CD4-positive, alpha-beta T cell (primary cell): ENCODE results near the gene ODC1. TPM values are rescaled to one million over a fixed set of nuclear protein-coding genes. Genes with fewer than 3 reads are reported as not detected.

Experiments
- ATAC-seq: fragments of 200-7000 bp; cut with Tn5 transposase; one replicate; pipeline ENCODE4 v1.10.0; 2022; ENCODE audit warnings: mild to moderate bottlenecking; ENCODE audit not compliant: poor library complexity
- CTCF ChIA-PET: fragments of 350-600 bp; sonication (Branson Sonifier 250); formaldehyde crosslinking; loops from one replicate; lab custom pipeline; 2021; ENCODE audit warnings: antibody characterized with exemption, inconsistent platforms; lab: Charles Lee
- POLR2A ChIA-PET: fragments of 350-600 bp; sonication (Branson Sonifier 250); formaldehyde crosslinking; loops from one replicate; lab custom pipeline; 2021; ENCODE audit warnings: antibody characterized with exemption, inconsistent platforms; lab: Charles Lee
- DNase-seq, 14 experiments: peaks; one replicate each; pipeline ENCODE4 v3.0.0-alpha.2; 2013 to 2020; ENCODE audit warnings: mixed read lengths in 2 of 14
- H3K27ac ChIP-seq, 2 donors: one replicate each; pipeline versions ENCODE4 v1.5.1 to v1.7.0; 2013; ENCODE audit warnings: low read length in 2 of 2, low read depth in 1 of 2, mild to moderate bottlenecking in 1 of 2
- H3K27me3 ChIP-seq, 2 experiments: 1 replicate in 1 of 2; 2 replicates in 1 of 2; pipeline versions ENCODE4 v1.6.1 to v1.7.0; 2013; ENCODE audit warnings: low read length in 2 of 2, control low read depth in 1 of 2, mild to moderate bottlenecking in 1 of 2, moderate library complexity in 1 of 2; ENCODE audit not compliant: insufficient read depth in 2 of 2, control insufficient read depth in 1 of 2
- H3K36me3 ChIP-seq: one replicate; pipeline ENCODE4 v1.6.1; 2013; ENCODE audit warnings: low read length, control low read depth; ENCODE audit not compliant: insufficient read depth
- H3K4me1 ChIP-seq: one replicate; pipeline ENCODE4 v1.6.1; 2013; ENCODE audit warnings: low read length, control low read depth; ENCODE audit not compliant: insufficient read depth
- H3K4me3 ChIP-seq: one replicate; pipeline ENCODE4 v1.5.1; 2013; ENCODE audit warnings: mild to moderate bottlenecking, low read length, moderate library complexity
- H3K9me3 ChIP-seq, 2 experiments: 1 replicate in 1 of 2; 2 replicates in 1 of 2; pipeline versions ENCODE4 v1.6.1 to v1.7.0; 2013; ENCODE audit warnings: low read length in 2 of 2, mild to moderate bottlenecking in 2 of 2, control low read depth in 1 of 2, moderate library complexity in 1 of 2; ENCODE audit not compliant: control insufficient read depth in 1 of 2, insufficient read depth in 1 of 2
- H3K27ac Mint-ChIP-seq: one replicate; pipeline ENCODE4 v1.8.0; 2020; ENCODE audit warnings: mixed read lengths
- H3K27me3 Mint-ChIP-seq: one replicate; pipeline ENCODE4 v1.8.0; 2021; ENCODE audit warnings: mixed read lengths
- H3K36me3 Mint-ChIP-seq: one replicate; pipeline ENCODE4 v1.8.0; 2021; ENCODE audit warnings: low read depth, mixed read lengths
- H3K4me1 Mint-ChIP-seq: one replicate; pipeline ENCODE4 v1.8.0; 2021; ENCODE audit warnings: low read depth, mixed read lengths
- H3K4me3 Mint-ChIP-seq: one replicate; pipeline ENCODE4 v1.8.0; 2020; ENCODE audit warnings: mild to moderate bottlenecking, mixed read lengths
- H3K9me3 Mint-ChIP-seq: one replicate; pipeline ENCODE4 v1.8.0; 2020; ENCODE audit warnings: mixed read lengths
- intact Hi-C, 2 experiments: fragments of 100-400 bp; cut with DNase I in 1 of 2; cut with micrococcal nuclease in 1 of 2; formaldehyde crosslinking; loops; one replicate each; pipeline versions ENCODE4 v1.15.1 to v1.9.0; 2023 to 2025; cut with DNase I, micrococcal nuclease
- total RNA-seq, 174 experiments: library from RNA in 2 of 174; stranded (reverse) in 2 of 174; gene quantifications; one replicate each; pipeline ENCODE4 v1.2.3 and lab custom pipeline; 2021 to 2026
- TF ChIP-seq, protein P1 (sequence below): fragments of 200-600 bp; IDR thresholded peaks from one replicate; pipeline ENCODE4 v1.8.0; 2022; ENCODE audit warnings: antibody characterized with exemption, mild to moderate bottlenecking

ODC1 gene
- total RNA-seq, 2 experiments from 2014 or later: 162 to 164 TPM

DNA sequence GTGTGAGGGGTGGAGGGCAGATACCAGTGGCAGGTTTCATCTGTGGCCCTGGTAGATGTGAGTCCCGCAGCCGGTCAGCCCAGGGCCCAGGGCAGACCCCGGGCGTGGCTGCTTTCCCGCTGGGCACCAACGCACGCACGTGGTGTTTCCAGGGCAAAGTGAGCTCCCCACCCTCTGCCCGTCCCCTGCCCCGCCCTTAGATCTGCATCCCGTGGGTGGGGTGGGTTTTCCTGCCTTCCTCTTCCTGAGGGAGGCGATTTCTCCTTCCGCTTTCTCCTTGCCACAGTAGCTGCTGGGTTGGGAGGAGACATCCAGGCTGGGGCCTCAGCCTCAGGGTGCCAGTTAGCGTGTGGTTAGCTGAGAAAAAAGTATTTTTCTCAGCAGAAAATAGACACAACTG is 49.6 kb downstream of the ODC1 start:
- Mint-ChIP-seq H3K36me3 (peaks cover 48% of the 10 kb centered on the region), H3K4me3 (no peak overlapping the region), H3K9me3 (no peaks in the 10 kb centered on the region), H3K27ac (peak overlapping the region; percentile 79), H3K4me1 (peaks cover 56% of the 10 kb centered on the region), H3K27me3 (no peaks in the 10 kb centered on the region)
- peak in 2 of 14 experiments; percentile 44 to 49 for DNase-seq
- Histone ChIP-seq H3K36me3 (peaks cover 25% of the 10 kb centered on the region), H3K4me3 (no peak overlapping the region), H3K4me1 (peaks cover 38% of the 10 kb centered on the region), H3K27me3 (no peaks in the 10 kb centered on the region), H3K9me3 (peaks cover 0 to 8% of the 10 kb centered on the region in 2 experiments), H3K27ac (peak overlapping the region in 1 of 2 donors; percentile 13)
- intact Hi-C loops: no loop called here
- POLR2A ChIA-PET: no interaction called here
- no peak for ATAC-seq
- CTCF ChIA-PET: no interaction called here
- TF ChIP-seq, protein P1, sequence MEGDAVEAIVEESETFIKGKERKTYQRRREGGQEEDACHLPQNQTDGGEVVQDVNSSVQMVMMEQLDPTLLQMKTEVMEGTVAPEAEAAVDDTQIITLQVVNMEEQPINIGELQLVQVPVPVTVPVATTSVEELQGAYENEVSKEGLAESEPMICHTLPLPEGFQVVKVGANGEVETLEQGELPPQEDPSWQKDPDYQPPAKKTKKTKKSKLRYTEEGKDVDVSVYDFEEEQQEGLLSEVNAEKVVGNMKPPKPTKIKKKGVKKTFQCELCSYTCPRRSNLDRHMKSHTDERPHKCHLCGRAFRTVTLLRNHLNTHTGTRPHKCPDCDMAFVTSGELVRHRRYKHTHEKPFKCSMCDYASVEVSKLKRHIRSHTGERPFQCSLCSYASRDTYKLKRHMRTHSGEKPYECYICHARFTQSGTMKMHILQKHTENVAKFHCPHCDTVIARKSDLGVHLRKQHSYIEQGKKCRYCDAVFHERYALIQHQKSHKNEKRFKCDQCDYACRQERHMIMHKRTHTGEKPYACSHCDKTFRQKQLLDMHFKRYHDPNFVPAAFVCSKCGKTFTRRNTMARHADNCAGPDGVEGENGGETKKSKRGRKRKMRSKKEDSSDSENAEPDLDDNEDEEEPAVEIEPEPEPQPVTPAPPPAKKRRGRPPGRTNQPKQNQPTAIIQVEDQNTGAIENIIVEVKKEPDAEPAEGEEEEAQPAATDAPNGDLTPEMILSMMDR: no peak

DNA sequence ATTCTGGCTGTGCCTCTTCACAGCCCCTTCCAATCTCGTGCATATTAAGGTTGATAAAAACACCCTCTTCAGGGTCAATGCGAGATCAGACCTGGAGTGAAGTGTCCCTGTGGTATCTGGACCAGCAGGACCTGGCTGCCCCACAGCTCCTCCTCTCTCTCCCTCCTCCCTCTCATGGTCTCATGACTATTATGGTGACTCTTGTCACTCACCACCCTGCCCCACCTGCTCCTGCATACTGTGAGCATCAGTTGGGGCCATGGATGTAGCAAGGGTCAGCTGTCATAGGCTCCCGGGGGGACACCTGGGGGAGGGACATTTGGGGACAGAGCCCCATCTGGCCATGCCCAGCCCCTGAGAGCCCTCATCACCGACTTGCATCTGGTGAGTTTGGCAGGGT is 50.2 kb downstream of the ODC1 start:
- Mint-ChIP-seq H3K4me3 (no peak overlapping the region), H3K4me1 (peaks cover 58% of the 10 kb centered on the region), H3K27me3 (no peaks in the 10 kb centered on the region), H3K9me3 (no peaks in the 10 kb centered on the region), H3K36me3 (peaks cover 47% of the 10 kb centered on the region), H3K27ac (peak overlapping the region; percentile 79)
- CTCF ChIA-PET: interaction anchor here (0.9 kb wide), 1 partner anchor 11 kb away, joined by 3 read pairs; no protein-coding TSS in a partner anchor
- Histone ChIP-seq H3K4me3 (no peak overlapping the region), H3K27me3 (no peaks in the 10 kb centered on the region), H3K27ac (no peak overlapping the region), H3K36me3 (peaks cover 25% of the 10 kb centered on the region), H3K4me1 (peaks cover 43% of the 10 kb centered on the region), H3K9me3 (peaks cover 0 to 8% of the 10 kb centered on the region in 2 experiments)
- intact Hi-C loops: no loop called here
- no peak for DNase-seq
- POLR2A ChIA-PET: no interaction called here
- TF ChIP-seq, protein P1: no peak
- ATAC-seq: no peak

DNA sequence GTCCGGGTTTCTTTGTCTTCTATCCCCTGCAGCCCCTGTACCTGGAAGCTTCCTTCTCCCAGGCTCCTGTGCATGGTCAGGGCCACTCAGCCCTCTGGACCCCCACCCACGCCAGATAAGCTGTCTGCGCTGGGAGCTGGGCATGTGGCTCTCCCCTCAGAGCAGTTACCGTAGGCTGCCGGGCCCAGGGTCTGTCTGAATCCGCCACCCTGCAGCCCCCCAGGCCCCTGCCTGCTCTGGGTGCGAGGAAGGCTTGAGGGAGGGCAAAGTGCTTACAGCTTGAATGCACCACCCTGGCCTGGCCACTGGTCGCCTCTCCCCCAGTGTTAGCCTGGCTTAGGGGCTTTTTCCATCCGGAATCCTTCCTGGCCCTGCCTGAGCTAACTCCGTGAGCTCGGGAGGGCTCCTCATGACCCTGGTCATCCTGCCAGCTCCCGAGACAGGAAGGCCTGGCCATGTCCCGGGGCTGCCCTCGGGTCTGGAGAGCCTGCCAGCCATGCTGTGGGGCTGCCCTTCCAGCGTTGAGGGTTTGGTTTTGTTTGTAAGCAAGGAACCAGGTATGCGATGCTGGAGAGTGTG is 50.7 kb downstream of the ODC1 start:
- H3K36me3 Mint-ChIP-seq: peaks cover 42% of the 10 kb centered on the region
- Histone ChIP-seq H3K27me3 (no peaks in the 10 kb centered on the region), H3K4me3 (no peak overlapping the region), H3K9me3 (peaks cover 0 to 8% of the 10 kb centered on the region in 2 experiments), H3K4me1 (peaks cover 40% of the 10 kb centered on the region), H3K36me3 (peaks cover 28% of the 10 kb centered on the region), H3K27ac (no peak overlapping the region)
- H3K4me3 Mint-ChIP-seq: no peak overlapping the region
- peak overlapping the region; percentile 79 for H3K27ac Mint-ChIP-seq
- intact Hi-C loops: no loop called here
- no peak for ATAC-seq
- CTCF ChIA-PET: interaction anchor here (0.9 kb wide), 1 partner anchor 11 kb away, joined by 3 read pairs; no protein-coding TSS in a partner anchor
- H3K9me3 Mint-ChIP-seq: no peaks in the 10 kb centered on the region
- H3K27me3 Mint-ChIP-seq: no peaks in the 10 kb centered on the region
- no peak for DNase-seq
- peaks cover 58% of the 10 kb centered on the region for H3K4me1 Mint-ChIP-seq
- POLR2A ChIA-PET: no interaction called here
- TF ChIP-seq, protein P1: no peak
